Fibroblast of lung (primary cell): Measurements from ENCODE around the gene SCGB2B2.

Source experiments
- CTCF ChIP-seq, 2 donors: IDR thresholded peaks in 1 of 2; conservative IDR thresholded peaks in 1 of 2; 1 replicate in 1 of 2; 2 replicates in 1 of 2; pipeline ENCODE4 v1.5.1; 2011 to 2012; ENCODE audit warnings: low read length in 2 of 2, control low read depth in 1 of 2, inconsistent platforms in 1 of 2, low read depth in 1 of 2, mild to moderate bottlenecking in 1 of 2
- EZH2 ChIP-seq: IDR thresholded peaks from 2 replicates; pipeline ENCODE4 v1.5.1; 2012; ENCODE audit warnings: low read length, control low read depth, mild to moderate bottlenecking; ENCODE audit errors: missing control alignments

- TF ChIP-seq CTCF (conservative IDR thresholded peaks at IDR 0.05 in 1 of 2, IDR thresholded peaks at IDR 0.05 in 1 of 2; ENCODE audit: low read depth in 1 of 2, low read length in 2 of 2) (no peak), EZH2 (no peak)
Measured at GRCh38 chr19:34645551-34645950, 31.4 kb downstream of the SCGB2B2 start.
